WTC11 (cell line): ENCODE measurements around the gene HINFP. TPM values are rescaled to one million over a fixed set of nuclear protein-coding genes. Genes with fewer than 3 reads are reported as not detected.
A peak's percentile ranks its signal among the peaks of the same experiment; 100 is the strongest.

Experiments used
- ATAC-seq: fragments of 200-7000 bp; cut with Tn5 transposase; 2 replicates; pipeline ENCODE4 v1.10.0; 2021; ENCODE audit warnings: mild to moderate bottlenecking, moderate library complexity
- CTCF ChIA-PET: fragments of 300-600 bp; sonication (Branson Sonifier 250); formaldehyde crosslinking; loops from one replicate; lab custom pipeline; 2021; ENCODE audit warnings: antibody characterized with exemption; lab: Charles Lee
- POLR2A ChIA-PET: fragments of 350-600 bp; sonication (Branson Sonifier 250); formaldehyde crosslinking; loops from one replicate; lab custom pipeline; 2021; ENCODE audit warnings: antibody characterized with exemption; lab: Charles Lee
- DNase-seq: peaks from one replicate; pipeline ENCODE4 v3.0.0; 2021; ENCODE audit warnings: low spot score
- H3K27ac Mint-ChIP-seq: 2 replicates; pipeline ENCODE4 v1.8.0; 2021; ENCODE audit warnings: mixed read lengths
- H3K27me3 Mint-ChIP-seq: 2 replicates; pipeline ENCODE4 v1.8.0; 2021; ENCODE audit warnings: low read depth, mild to moderate bottlenecking, moderate library complexity, mixed read lengths
- H3K36me3 Mint-ChIP-seq: 2 replicates; pipeline ENCODE4 v1.8.0; 2021; ENCODE audit warnings: mixed read lengths
- H3K4me1 Mint-ChIP-seq: 2 replicates; pipeline ENCODE4 v1.8.0; 2022; ENCODE audit warnings: mixed read lengths
- H3K4me3 Mint-ChIP-seq: 2 replicates; pipeline ENCODE4 v1.8.0; 2021; ENCODE audit warnings: mild to moderate bottlenecking, moderate library complexity, mixed read lengths
- H3K9me3 Mint-ChIP-seq: 2 replicates; pipeline ENCODE4 v1.8.0; 2021; ENCODE audit warnings: mixed read lengths
- ATF2 ChIP-seq: sonication (generic); formaldehyde crosslinking; IDR thresholded peaks from 2 replicates; pipeline ENCODE4 v1.8.1; 2022; ENCODE audit warnings: low read depth, missing genetic modification reagents, borderline replicate concordance
- CDX4 ChIP-seq: fragments of 250-450 bp; sonication (Bioruptor Pico); IDR thresholded peaks from 2 replicates; pipeline ENCODE4 v1.9.0; 2021; ENCODE audit warnings: moderate library complexity, mild to moderate bottlenecking, inconsistent platforms, borderline replicate concordance
- ELF4 ChIP-seq: sonication (generic); formaldehyde crosslinking; IDR thresholded peaks from 2 replicates; pipeline ENCODE4 v1.8.1; 2022; ENCODE audit warnings: low read depth, mild to moderate bottlenecking, moderate library complexity, missing genetic modification reagents
- GABPB1 ChIP-seq: sonication (generic); formaldehyde crosslinking; IDR thresholded peaks from 2 replicates; pipeline ENCODE4 v1.8.1; 2023; ENCODE audit warnings: mild to moderate bottlenecking, missing genetic modification reagents
- GTF2I ChIP-seq: fragments of 250-450 bp; sonication (Bioruptor Pico); conservative IDR thresholded peaks from 2 replicates; pipeline ENCODE4 v1.4.0; 2021; ENCODE audit warnings: mild to moderate bottlenecking
- HMGA2 ChIP-seq: fragments of 250-450 bp; sonication (Bioruptor Pico); IDR thresholded peaks from 2 replicates; pipeline ENCODE4 v1.4.0; 2021; ENCODE audit warnings: mild to moderate bottlenecking, moderate library complexity
- IRF2 ChIP-seq: sonication (generic); formaldehyde crosslinking; IDR thresholded peaks from 2 replicates; pipeline ENCODE4 v1.8.0; 2022; ENCODE audit warnings: low read depth, missing genetic modification reagents, borderline replicate concordance
- MLX ChIP-seq: sonication (generic); formaldehyde crosslinking; IDR thresholded peaks from 2 replicates; pipeline ENCODE4 v1.8.1; 2023; ENCODE audit warnings: mild to moderate bottlenecking, missing genetic modification reagents, moderate library complexity
- MXD4 ChIP-seq: fragments of 250-450 bp; sonication (Bioruptor Pico); IDR thresholded peaks from 2 replicates; pipeline ENCODE4 v1.8.0; 2021; ENCODE audit warnings: mild to moderate bottlenecking, moderate library complexity, borderline replicate concordance
- NFATC4 ChIP-seq: fragments of 250-450 bp; sonication (Bioruptor Pico); IDR thresholded peaks from 2 replicates; pipeline ENCODE4 v1.9.0; 2021; ENCODE audit warnings: mild to moderate bottlenecking
- NFYB ChIP-seq: sonication (generic); formaldehyde crosslinking; conservative IDR thresholded peaks from 2 replicates; pipeline ENCODE4 v1.8.0; 2022; ENCODE audit warnings: low read depth, missing genetic modification reagents
- PREB ChIP-seq: sonication (generic); formaldehyde crosslinking; IDR thresholded peaks from 2 replicates; pipeline ENCODE4 v1.8.1; 2022; ENCODE audit warnings: mild to moderate bottlenecking, missing genetic modification reagents, moderate library complexity, borderline replicate concordance
- RORB ChIP-seq: fragments of 250-450 bp; sonication (Bioruptor Pico); IDR thresholded peaks from 2 replicates; pipeline ENCODE4 v1.9.0; 2021; ENCODE audit warnings: mild to moderate bottlenecking
- SMAD3 ChIP-seq: sonication (generic); formaldehyde crosslinking; IDR thresholded peaks from 2 replicates; pipeline ENCODE4 v1.8.0; 2022; ENCODE audit warnings: missing genetic modification reagents, mild to moderate bottlenecking, borderline replicate concordance
- SP1 ChIP-seq: sonication (generic); formaldehyde crosslinking; conservative IDR thresholded peaks from 2 replicates; pipeline ENCODE4 v1.8.1; 2022; ENCODE audit warnings: missing genetic modification reagents
- ZNF263 ChIP-seq: sonication (generic); formaldehyde crosslinking; IDR thresholded peaks from 2 replicates; pipeline ENCODE4 v1.8.1; 2022; ENCODE audit warnings: low read depth, mild to moderate bottlenecking, moderate library complexity, missing genetic modification reagents
- ZNF425 ChIP-seq: fragments of 250-450 bp; sonication (Bioruptor Pico); conservative IDR thresholded peaks from 2 replicates; pipeline ENCODE4 v1.9.0; 2021; ENCODE audit warnings: mild to moderate bottlenecking
- ZSCAN18 ChIP-seq: fragments of 250-450 bp; sonication (Bioruptor Pico); IDR thresholded peaks from 2 replicates; pipeline ENCODE4 v2.1.2; 2022; ENCODE audit warnings: mild to moderate bottlenecking, moderate library complexity
- total RNA-seq: library from RNA; stranded (reverse); gene quantifications from 3 replicates; pipeline ENCODE4 v1.2.3, GENCODE V29; 2021

The HINFP gene
- total RNA-seq, 1 experiment from 2014 or later: 35.4 TPM

GRCh38 chr11:119103793-119104192 is 17.6 kb upstream of the HINFP start:
- peaks cover 10% of the 10 kb centered on the region for H3K27me3 Mint-ChIP-seq
- peak overlapping the region; percentile 46 for H3K4me3 Mint-ChIP-seq
- peaks cover 39% of the 10 kb centered on the region for H3K4me1 Mint-ChIP-seq
- no peak for ATAC-seq
- H3K27ac Mint-ChIP-seq: peak overlapping the region; percentile 90
- TF ChIP-seq SP1 (CRISPR knock-in tag): no peak
- no peak for TF ChIP-seq GABPB1 (CRISPR knock-in tag)
- TF ChIP-seq IRF2 (CRISPR knock-in tag): no peak
- no peak for TF ChIP-seq ATF2 (CRISPR knock-in tag)
- no peak for TF ChIP-seq HMGA2 (CRISPR knock-in tag)
- no peak for TF ChIP-seq ZSCAN18
- no peak for TF ChIP-seq NFATC4
- no peak for TF ChIP-seq PREB (CRISPR knock-in tag)
- no peak for TF ChIP-seq MLX
- no peak for TF ChIP-seq MXD4 (CRISPR knock-in tag)
- TF ChIP-seq NFYB (CRISPR knock-in tag): no peak
- no peak for TF ChIP-seq SMAD3 (CRISPR knock-in tag)
- no peak for TF ChIP-seq CDX4 (CRISPR knock-in tag)
- TF ChIP-seq RORB: no peak
- no peak for TF ChIP-seq ZNF425
- no peak for TF ChIP-seq ELF4 (CRISPR knock-in tag)
- no peak for TF ChIP-seq GTF2I (CRISPR knock-in tag)
- no peak for TF ChIP-seq ZNF263 (CRISPR knock-in tag)
- TF ChIP-seq, all 79 proteins: peak for 0
- peaks cover 3% of the 10 kb centered on the region for H3K36me3 Mint-ChIP-seq
- no peak for DNase-seq
- POLR2A ChIA-PET: no interaction called here
- no peaks in the 10 kb centered on the region for H3K9me3 Mint-ChIP-seq
- CTCF ChIA-PET: no interaction called here
